Lung (tissue), 12 donors: ENCODE results near the gene ROBO3. TPM values are rescaled to one million over a fixed set of nuclear protein-coding genes. Genes with fewer than 3 reads are reported as not detected.

Source experiments
- ATAC-seq: fragments of 200-7000 bp; cut with Tn5 transposase; one replicate; pipeline ENCODE4 v1.9.1; 2020; ENCODE audit warnings: moderate number of reproducible peaks; ENCODE audit not compliant: insufficient read depth, low FRiP score
- DNase-seq, 3 donors: peaks; one replicate each; pipeline ENCODE4 v3.0.0-alpha.2; 2013 to 2017
- H3K27ac ChIP-seq, 2 donors: one replicate each; pipeline ENCODE4 v1.5.1; 2013; ENCODE audit warnings: mild to moderate bottlenecking in 2 of 2, moderate library complexity in 2 of 2, control low read depth in 1 of 2, inconsistent platforms in 1 of 2, low read depth in 1 of 2, low read length in 1 of 2
- H3K27me3 ChIP-seq, 3 donors: one replicate each; pipeline ENCODE4 v1.5.1; 2013; ENCODE audit warnings: low read length in 2 of 3; ENCODE audit not compliant: control insufficient read depth in 3 of 3, insufficient read depth in 3 of 3
- H3K36me3 ChIP-seq, 4 donors: one replicate each; pipeline ENCODE4 v1.5.1; 2013; ENCODE audit warnings: low read length in 4 of 4, mild to moderate bottlenecking in 1 of 4, moderate library complexity in 1 of 4; ENCODE audit not compliant: control insufficient read depth in 4 of 4, insufficient read depth in 4 of 4
- H3K4me1 ChIP-seq, 5 donors: one replicate each; pipeline ENCODE4 v1.5.1; 2013; ENCODE audit warnings: low read length in 5 of 5, mild to moderate bottlenecking in 2 of 5, moderate library complexity in 1 of 5; ENCODE audit not compliant: control insufficient read depth in 5 of 5, insufficient read depth in 5 of 5
- H3K4me3 ChIP-seq: one replicate; pipeline ENCODE4 v1.5.1; 2013; ENCODE audit warnings: mild to moderate bottlenecking, control low read depth, moderate library complexity
- H3K9ac ChIP-seq, 2 donors: one replicate each; pipeline ENCODE4 v1.5.1; 2013; ENCODE audit warnings: low read length in 2 of 2, control low read depth in 1 of 2; ENCODE audit not compliant: insufficient read depth in 1 of 2
- H3K9me3 ChIP-seq, 4 donors: one replicate each; pipeline ENCODE4 v1.5.1; 2013; ENCODE audit warnings: low read length in 3 of 4, mild to moderate bottlenecking in 1 of 4, moderate library complexity in 1 of 4; ENCODE audit not compliant: control insufficient read depth in 4 of 4, insufficient read depth in 3 of 4
- CTCF ChIP-seq: IDR thresholded peaks from 2 replicates; pipeline ENCODE4 v1.5.1; 2012; ENCODE audit warnings: mild to moderate bottlenecking; ENCODE audit errors: control extremely low read depth, extremely low read depth
- WGBS, 2 donors: extraction: QIAGEN DNeasy Blood & Tissue Kit; methylation state at CpG; one replicate each; pipeline ENCODE4 v1.1.7; 2013; 5-methylcytosine and 5-hydroxymethylcytosine counted together
- polyA plus RNA-seq, 2 donors: library from polyadenylated mRNA; stranded (reverse); fragments of 200-250 nt; gene quantifications; one replicate each; pipeline ENCODE4 v1.2.1, GENCODE V29; 2013
- total RNA-seq, 2 donors: library from RNA; depleted of rRNA in 1 of 2; stranded (reverse); fragments of >200 nt in 1 of 2; gene quantifications; one replicate each; pipeline ENCODE4 v1.2.1, GENCODE V29; 2014 to 2021
- donor health status: control.
- donor health status: control.
- donor health status: Bipolar disorder and iron deficiency.
- donor health status: healthy.
- donor health status: DM: yes; HTN: yes; CAD: no.

ROBO3 gene
- total and polyA plus RNA-seq, 4 donors = 9.3 to 16.8 (median 15.1) TPM

GRCh38 chr11:124830749-124831148 is 34.5 kb upstream of the ROBO3 start:
- Histone ChIP-seq H3K4me1 (no peaks in the 10 kb centered on the region), H3K36me3 (no peaks in the 10 kb centered on the region), H3K4me3 (no peak overlapping the region), H3K27me3 (no peaks in the 10 kb centered on the region), H3K27ac (no peak overlapping the region), H3K9ac (no peak overlapping the region), H3K9me3 (no peaks in the 10 kb centered on the region)
- ATAC-seq (no peak), DNase-seq (no peak)
- TF ChIP-seq CTCF = no peak
- WGBS, 2 donors = 87 to 94% methylated on average over 3 of the region's 3 CpGs

GRCh38 chr11:124831897-124832296 is 33.3 kb upstream of the ROBO3 start:
- WGBS, 2 donors = 97 to 99% methylated on average over 2 of the region's 2 CpGs
- no peak for ATAC-seq
- no peak for TF ChIP-seq CTCF

GRCh38 chr11:124832571-124832970 is 32.7 kb upstream of the ROBO3 start:
- Histone ChIP-seq H3K9me3 (no peaks in the 10 kb centered on the region), H3K27ac (no peak overlapping the region), H3K27me3 (peaks cover 0 to 2% (median 0%) of the 10 kb centered on the region in 3 donors), H3K36me3 (no peaks in the 10 kb centered on the region), H3K4me3 (no peak overlapping the region), H3K4me1 (peaks cover 0 to 10% (median 1%) of the 10 kb centered on the region in 5 donors), H3K9ac (no peak overlapping the region)
- no peak for TF ChIP-seq CTCF
- ATAC-seq (no peak), DNase-seq (no peak)
- 81 to 85% methylated on average over 4 of the region's 4 CpGs for WGBS, 2 donors

More at GRCh38 chr11:124831897-124832296, 33.3 kb upstream of the ROBO3 start:
- Histone ChIP-seq H3K27me3 (no peaks in the 10 kb centered on the region), H3K9me3 (no peaks in the 10 kb centered on the region), H3K4me3 (no peak overlapping the region), H3K27ac (no peak overlapping the region), H3K4me1 (peaks cover 0 to 6% (median 0%) of the 10 kb centered on the region in 5 donors), H3K9ac (no peak overlapping the region), H3K36me3 (no peaks in the 10 kb centered on the region)
- no peak for DNase-seq

- no peak for DNase-seq
- ATAC-seq = no peak
These were observed 30.6 kb upstream of the ROBO3 start for GRCh38 chr11:124834526-124835180.

More at GRCh38 chr11:124834526-124835180, 30.6 kb upstream of the ROBO3 start:
- Histone ChIP-seq H3K4me3 (no peak overlapping the region), H3K4me1 (peaks cover 0 to 23% (median 2%) of the 10 kb centered on the region in 5 donors), H3K27me3 (peaks cover 0 to 14% (median 12%) of the 10 kb centered on the region in 3 donors), H3K36me3 (no peaks in the 10 kb centered on the region), H3K9ac (no peak overlapping the region), H3K27ac (no peak overlapping the region), H3K9me3 (no peaks in the 10 kb centered on the region)
- no peak for TF ChIP-seq CTCF
- 64 to 86% methylated on average over 3 of the region's 3 CpGs for WGBS, 2 donors
